Kidney epithelial cell (primary cell): ENCODE results near the gene ZFAND3. TPM values are rescaled to one million over a fixed set of nuclear protein-coding genes. Genes with fewer than 3 reads are reported as not detected.

ENCODE experiments used
- DNase-seq: peaks from one replicate; pipeline ENCODE4 v3.0.0-alpha.2; 2010; ENCODE audit warnings: low read depth
- H3K27me3 ChIP-seq: 2 replicates; pipeline ENCODE4 v1.6.0; 2011; ENCODE audit warnings: low read length; ENCODE audit not compliant: control insufficient read depth, insufficient read depth
- H3K36me3 ChIP-seq: 2 replicates; pipeline ENCODE4 v1.5.1; 2011; ENCODE audit warnings: low read length; ENCODE audit not compliant: control insufficient read depth, insufficient read depth
- H3K4me3 ChIP-seq: 2 replicates; pipeline ENCODE4 v1.5.1; 2011; ENCODE audit warnings: low read depth, mild to moderate bottlenecking, control low read depth, low read length
- CTCF ChIP-seq: IDR thresholded peaks from 2 replicates; pipeline ENCODE4 v1.5.1; 2011; ENCODE audit warnings: mild to moderate bottlenecking, moderate library complexity, low read length, control low read depth, inconsistent platforms; ENCODE audit not compliant: insufficient read depth, poor library complexity, severe bottlenecking
- total RNA-seq: library from RNA; depleted of rRNA; stranded (reverse); fragments of >200 nt; gene quantifications from 2 replicates; pipeline ENCODE4 v1.2.3, GENCODE V29; 2015

Gene ZFAND3
- total RNA-seq, 1 donor from 2014 or later: 49.4 TPM

GRCh38 chr6:38012573-38012972, 193.0 kb downstream of the ZFAND3 start:
- peak; percentile 16 for DNase-seq
- no peaks in the 10 kb centered on the region for H3K27me3 ChIP-seq
- peak; percentile 70 for TF ChIP-seq CTCF
- H3K4me3 ChIP-seq: no peak overlapping the region
- H3K36me3 ChIP-seq: no peaks in the 10 kb centered on the region

GRCh38 chr6:38015341-38015740, 195.8 kb downstream of the ZFAND3 start:
- no peaks in the 10 kb centered on the region for H3K27me3 ChIP-seq
- TF ChIP-seq CTCF: no peak
- no peak overlapping the region for H3K4me3 ChIP-seq
- no peaks in the 10 kb centered on the region for H3K36me3 ChIP-seq
- no peak for DNase-seq

GRCh38 chr6:38016824-38017223, 197.3 kb downstream of the ZFAND3 start:
- Histone ChIP-seq H3K4me3 (no peak overlapping the region), H3K27me3 (no peaks in the 10 kb centered on the region), H3K36me3 (no peaks in the 10 kb centered on the region)
- DNase-seq: no peak
- TF ChIP-seq CTCF: no peak

GRCh38 chr6:38018755-38019165, 199.2 kb downstream of the ZFAND3 start:
- no peak overlapping the region for H3K4me3 ChIP-seq
- no peak for TF ChIP-seq CTCF
- H3K27me3 ChIP-seq: no peaks in the 10 kb centered on the region
- no peaks in the 10 kb centered on the region for H3K36me3 ChIP-seq
- no peak for DNase-seq

- DNase-seq: no peak
- TF ChIP-seq CTCF: no peak
- H3K36me3 ChIP-seq: no peaks in the 10 kb centered on the region
- no peaks in the 10 kb centered on the region for H3K27me3 ChIP-seq
- no peak overlapping the region for H3K4me3 ChIP-seq
Measured at GRCh38 chr6:38020593-38020992, 201.1 kb downstream of the ZFAND3 start.

- Histone ChIP-seq H3K4me3 (no peak overlapping the region), H3K27me3 (no peaks in the 10 kb centered on the region), H3K36me3 (no peaks in the 10 kb centered on the region)
- no peak for DNase-seq
- TF ChIP-seq CTCF: no peak
Measured at GRCh38 chr6:38021029-38021428, 201.5 kb downstream of the ZFAND3 start.
